Stimulated activated CD4-positive, alpha-beta T cell treated with anti-CD3 and anti-CD28 coated beads, Interleukin-1b, Interleukin-23, amount 100 ng/mL, for 24 hours (primary cell): ENCODE results near the gene CDKAL1.
"Not testable (repeated sequence)": the region's sequence is repeated elsewhere in the genome, so short reads cannot be mapped to it uniquely, and the experiment has no call there.

Source experiments
- DNase-seq, 4 experiments: peaks; one replicate each; pipeline ENCODE4 v3.0.0-alpha.2; 2020; ENCODE audit warnings: low read depth in 4 of 4, low spot score in 1 of 4

The CDKAL1 gene

GRCh38 chr6:21222656-21223055, 688.4 kb downstream of the CDKAL1 start:
- DNase-seq, result no peak

GRCh38 chr6:21225912-21226311, 691.7 kb downstream of the CDKAL1 start:
- DNase-seq, result no peak

- DNase-seq, result no peak
These were observed 693.2 kb downstream of the CDKAL1 start for GRCh38 chr6:21227486-21227885.

- DNase-seq, result no peak
These were observed 694.2 kb downstream of the CDKAL1 start for GRCh38 chr6:21228411-21228810.

GRCh38 chr6:21228876-21229460, 694.7 kb downstream of the CDKAL1 start:
- no peak for DNase-seq

- DNase-seq, result no peak
These were observed 696.3 kb downstream of the CDKAL1 start for GRCh38 chr6:21230536-21230935.

GRCh38 chr6:21235162-21235561, 700.9 kb downstream of the CDKAL1 start:
- no peak for DNase-seq

- DNase-seq, result no peak
These were observed 704.0 kb downstream of the CDKAL1 start for GRCh38 chr6:21238208-21238607.

- no peak for DNase-seq
These were observed 706.5 kb downstream of the CDKAL1 start for GRCh38 chr6:21240709-21241108.

- no peak for DNase-seq
These were observed 707.2 kb downstream of the CDKAL1 start for GRCh38 chr6:21241231-21242130.

- no peak for DNase-seq
These were observed 710.7 kb downstream of the CDKAL1 start for GRCh38 chr6:21244897-21245470.

- DNase-seq, result no peak
These were observed 711.2 kb downstream of the CDKAL1 start for GRCh38 chr6:21245488-21245887.

GRCh38 chr6:21246075-21246474, 711.8 kb downstream of the CDKAL1 start:
- no peak for DNase-seq

- not testable (repeated sequence) for DNase-seq
These were observed 720.2 kb downstream of the CDKAL1 start for GRCh38 chr6:21254460-21254859.

- DNase-seq, result no peak
These were observed 721.9 kb downstream of the CDKAL1 start for GRCh38 chr6:21256197-21256596.

- no peak for DNase-seq
These were observed 722.9 kb downstream of the CDKAL1 start for GRCh38 chr6:21257125-21257524.

- no peak for DNase-seq
These were observed 724.4 kb downstream of the CDKAL1 start for GRCh38 chr6:21258665-21259064.

- DNase-seq, result no peak
These were observed 725.4 kb downstream of the CDKAL1 start for GRCh38 chr6:21259660-21260059.

- DNase-seq, result no peak
These were observed 728.2 kb downstream of the CDKAL1 start for GRCh38 chr6:21262504-21262903.

GRCh38 chr6:21263531-21264287, 729.5 kb downstream of the CDKAL1 start:
- no peak for DNase-seq

- no peak for DNase-seq
These were observed 730.2 kb downstream of the CDKAL1 start for GRCh38 chr6:21264288-21265033.
